Measurements from ENCODE around the gene ALX3.

ALX3 gene

DNA sequence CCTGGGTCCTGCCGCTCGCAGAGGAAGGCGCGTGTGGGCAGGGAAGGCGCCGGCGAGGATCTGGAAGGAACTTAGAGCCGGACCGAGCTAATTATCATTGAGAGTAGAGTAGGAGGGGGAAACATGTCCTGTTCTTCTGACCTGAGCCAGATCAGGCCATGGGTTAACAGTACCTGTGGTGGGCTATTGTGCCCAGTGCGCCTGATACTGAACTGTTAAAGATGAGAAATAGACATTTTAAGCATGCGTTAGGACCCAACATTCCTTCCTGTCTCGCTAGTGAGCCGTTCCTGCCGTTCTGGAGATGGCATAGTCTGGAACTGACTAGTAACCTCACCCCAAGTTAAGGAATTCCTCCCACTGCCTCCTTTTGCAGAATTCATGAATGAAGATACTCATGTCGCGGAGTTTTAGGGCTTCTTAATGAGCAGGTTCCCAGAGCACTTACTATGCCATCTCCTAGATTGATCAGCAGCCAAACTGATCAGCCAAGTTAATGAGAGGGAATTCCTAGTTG lies 35.2 kb downstream of the ALX3 start:
- TF ChIP-seq EZH2 (IDR thresholded peaks at IDR 0.05; ENCODE audit: borderline replicate concordance, low read length) (no peak), CTCF (IDR thresholded peaks at IDR 0.05; ENCODE audit: low read length) (no peak)
- Histone ChIP-seq H3K27ac (ENCODE audit: low read depth, low read length, poor library complexity, severe bottlenecking) (no peak overlapping the region), H3K36me3 (ENCODE audit: insufficient read depth, low read length) (peaks cover 31% of the 10 kb centered on the region)

GRCh38 chr1:110034451-110035235 lies 35.8 kb downstream of the ALX3 start, which contains the start of gene STRIP1:
TSS of gene STRIP1 (plus strand) at chr1:110034624. CDS start at chr1:110034638, 14 bp downstream.
- peaks cover 8% of the 10 kb centered on the region for H3K79me2 ChIP-seq (ENCODE audit: insufficient read depth, low read length)
- peak within 1 kb of the TSS; percentile 35 for H3K27ac ChIP-seq (ENCODE audit: low read depth, low read length, poor library complexity, severe bottlenecking)
- H2AFZ ChIP-seq (ENCODE audit: low read length) = peak within 1 kb of the TSS; percentile 11
- H3K36me3 ChIP-seq (ENCODE audit: insufficient read depth, low read length) = peaks cover 25% of the 10 kb centered on the region
- H3K9me3 ChIP-seq (ENCODE audit: low read length) = no peaks in the 10 kb centered on the region
- TF ChIP-seq EZH2 (IDR thresholded peaks at IDR 0.05; ENCODE audit: borderline replicate concordance, low read length) (no peak), CTCF (IDR thresholded peaks at IDR 0.05; ENCODE audit: low read length) (no peak)
- H3K4me1 ChIP-seq (ENCODE audit: insufficient read depth, low read length, severe bottlenecking) = peaks cover 49% of the 10 kb centered on the region
- no peaks in the 10 kb centered on the region for H3K27me3 ChIP-seq (ENCODE audit: insufficient read depth, low read length)
- peak within 1 kb of the TSS; percentile 79 for H3K4me3 ChIP-seq (ENCODE audit: low read depth, low read length, poor library complexity, severe bottlenecking)
- H3F3A ChIP-seq (ENCODE audit: insufficient read depth, low read length) = no peaks in the 10 kb centered on the region
- H3K4me2 ChIP-seq (ENCODE audit: low read length) = peak within 1 kb of the TSS; percentile 67
- peak within 1 kb of the TSS; percentile 88 for H3K9ac ChIP-seq (ENCODE audit: low read length)
- H3K9me2 ChIP-seq (ENCODE audit: low read depth, low read length) = no peaks in the 10 kb centered on the region
- H4K20me1 ChIP-seq (ENCODE audit: insufficient read depth, low read length) = no peaks in the 10 kb centered on the region

More for the DNA sequence above, 35.2 kb downstream of the ALX3 start:
- Histone ChIP-seq H3K4me2 (ENCODE audit: low read length) (peak overlapping the region; percentile 67), H4K20me1 (ENCODE audit: insufficient read depth, low read length) (no peaks in the 10 kb centered on the region), H3F3A (ENCODE audit: insufficient read depth, low read length) (no peaks in the 10 kb centered on the region), H3K27me3 (ENCODE audit: insufficient read depth, low read length) (no peaks in the 10 kb centered on the region), H2AFZ (ENCODE audit: low read length) (no peak overlapping the region), H3K9me2 (ENCODE audit: low read depth, low read length) (no peaks in the 10 kb centered on the region), H3K79me2 (ENCODE audit: insufficient read depth, low read length) (peaks cover 8% of the 10 kb centered on the region), H3K4me3 (ENCODE audit: low read depth, low read length, poor library complexity, severe bottlenecking) (peak overlapping the region; percentile 79), H3K9me3 (ENCODE audit: low read length) (no peaks in the 10 kb centered on the region), H3K4me1 (ENCODE audit: insufficient read depth, low read length, severe bottlenecking) (peaks cover 47% of the 10 kb centered on the region), H3K9ac (ENCODE audit: low read length) (peak overlapping the region; percentile 88)

DNA sequence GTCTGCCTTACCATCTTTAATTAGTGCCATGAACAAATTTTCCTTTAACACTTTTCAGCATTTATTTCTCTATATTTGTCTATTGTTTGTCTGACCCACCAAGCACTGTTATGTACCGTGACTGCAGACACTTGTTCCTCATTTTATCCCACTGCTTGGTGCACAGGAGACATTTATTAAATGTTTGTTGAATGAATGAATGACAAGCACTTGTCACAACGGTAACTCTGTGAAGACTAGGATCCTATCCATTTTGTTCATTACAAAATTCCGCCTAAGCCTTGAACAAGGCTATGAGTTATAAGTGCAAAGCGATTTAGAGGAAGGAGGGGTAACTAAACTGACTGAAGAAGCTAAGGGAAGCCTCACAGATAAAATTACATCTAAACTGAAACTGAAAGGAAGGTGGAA lies 36.4 kb downstream of the ALX3 start:
- Histone ChIP-seq H3K27me3 (ENCODE audit: insufficient read depth, low read length) (no peaks in the 10 kb centered on the region), H3K9me3 (ENCODE audit: low read length) (no peaks in the 10 kb centered on the region), H4K20me1 (ENCODE audit: insufficient read depth, low read length) (no peaks in the 10 kb centered on the region), H3K9ac (ENCODE audit: low read length) (peak overlapping the region; percentile 40), H2AFZ (ENCODE audit: low read length) (no peak overlapping the region), H3K4me1 (ENCODE audit: insufficient read depth, low read length, severe bottlenecking) (peaks cover 49% of the 10 kb centered on the region), H3K4me2 (ENCODE audit: low read length) (peak overlapping the region; percentile 67), H3K79me2 (ENCODE audit: insufficient read depth, low read length) (peaks cover 8% of the 10 kb centered on the region), H3K27ac (ENCODE audit: low read depth, low read length, poor library complexity, severe bottlenecking) (peak overlapping the region; percentile 35), H3K4me3 (ENCODE audit: low read depth, low read length, poor library complexity, severe bottlenecking) (peak overlapping the region; percentile 79), H3K9me2 (ENCODE audit: low read depth, low read length) (no peaks in the 10 kb centered on the region), H3K36me3 (ENCODE audit: insufficient read depth, low read length) (peaks cover 19% of the 10 kb centered on the region; the same call in 1 of the 2 replicates), H3F3A (ENCODE audit: insufficient read depth, low read length) (no peaks in the 10 kb centered on the region)
- TF ChIP-seq EZH2 (IDR thresholded peaks at IDR 0.05; ENCODE audit: borderline replicate concordance, low read length) = no peak
- TF ChIP-seq CTCF (IDR thresholded peaks at IDR 0.05; ENCODE audit: low read length) = no peak

Measured in OCI-LY1 (cell line).